Adipocyte (in vitro differentiated cells): ENCODE data around the gene BMP8A.
A peak's percentile ranks its signal among the peaks of the same experiment; 100 is the strongest.
"Not testable (repeated sequence)": the region's sequence is repeated elsewhere in the genome, so short reads cannot be mapped to it uniquely, and the experiment has no call there.

Experiments used
- DNase-seq: peaks from one replicate; pipeline ENCODE4 v3.0.0-alpha.2; 2015; ENCODE audit warnings: low read depth
- H3K27me3 ChIP-seq: replicated peaks from 2 replicates; pipeline ENCODE4 v1.7.0; 2013; ENCODE audit warnings: mild to moderate bottlenecking, low read length, moderate library complexity; ENCODE audit not compliant: control insufficient read depth, insufficient read depth
- H3K36me3 ChIP-seq: 2 replicates; pipeline ENCODE4 v1.7.0; 2013; ENCODE audit warnings: low read length, mild to moderate bottlenecking, moderate library complexity; ENCODE audit not compliant: control insufficient read depth, insufficient read depth, severe bottlenecking
- H3K4me1 ChIP-seq: 2 replicates; pipeline ENCODE4 v1.7.0; 2013; ENCODE audit warnings: mild to moderate bottlenecking, low read length, moderate library complexity; ENCODE audit not compliant: control insufficient read depth, insufficient read depth
- H3K4me3 ChIP-seq: 2 replicates; pipeline ENCODE4 v1.7.0; 2013; ENCODE audit warnings: mild to moderate bottlenecking, low read length, moderate library complexity
- H3K9ac ChIP-seq: 2 replicates; pipeline ENCODE4 v1.7.0; 2013; ENCODE audit warnings: mild to moderate bottlenecking, low read length, moderate library complexity
- H3K9me3 ChIP-seq: 2 replicates; pipeline ENCODE4 v1.7.0; 2013; ENCODE audit warnings: mild to moderate bottlenecking, low read length, moderate library complexity; ENCODE audit not compliant: control insufficient read depth

The BMP8A gene

GRCh38 chr1:39496520-39496919, 5.1 kb downstream of the BMP8A start:
- Histone ChIP-seq H3K4me1 (peaks cover 13% of the 10 kb centered on the region), H3K27me3 (peaks cover 16% of the 10 kb centered on the region)
- not testable (repeated sequence) for DNase-seq, H3K9me3 ChIP-seq, H3K4me3 ChIP-seq, H3K36me3 ChIP-seq, H3K9ac ChIP-seq

- H3K9me3 ChIP-seq: no peaks in the 10 kb centered on the region
- H3K27me3 ChIP-seq: peaks cover 14% of the 10 kb centered on the region
- no peaks in the 10 kb centered on the region for H3K36me3 ChIP-seq
- H3K9ac ChIP-seq: no peak overlapping the region
- no peak overlapping the region for H3K4me3 ChIP-seq
- no peak for DNase-seq
- peaks cover 13% of the 10 kb centered on the region for H3K4me1 ChIP-seq
These were observed 6.1 kb downstream of the BMP8A start for GRCh38 chr1:39497585-39497984.

GRCh38 chr1:39498096-39498710, 6.8 kb downstream of the BMP8A start:
- not testable (repeated sequence) for DNase-seq, H3K36me3 ChIP-seq, H3K27me3 ChIP-seq

GRCh38 chr1:39498821-39499220, 7.4 kb downstream of the BMP8A start:
- H3K27me3 ChIP-seq, H3K9ac ChIP-seq, H3K36me3 ChIP-seq, H3K4me3 ChIP-seq, DNase-seq, H3K9me3 ChIP-seq: not testable (repeated sequence)
- peaks cover 13% of the 10 kb centered on the region for H3K4me1 ChIP-seq

More at GRCh38 chr1:39498096-39498710, 6.8 kb downstream of the BMP8A start:
- peaks cover 13% of the 10 kb centered on the region for H3K4me1 ChIP-seq
- not testable (repeated sequence) for H3K4me3 ChIP-seq, H3K9me3 ChIP-seq, H3K9ac ChIP-seq

- H3K9me3 ChIP-seq: no peaks in the 10 kb centered on the region
- peaks cover 13% of the 10 kb centered on the region for H3K4me1 ChIP-seq
- peaks cover 7% of the 10 kb centered on the region for H3K27me3 ChIP-seq
- H3K9ac ChIP-seq: no peak overlapping the region
- no peak overlapping the region for H3K4me3 ChIP-seq
- DNase-seq: no peak
- no peaks in the 10 kb centered on the region for H3K36me3 ChIP-seq
These were observed 8.2 kb downstream of the BMP8A start for GRCh38 chr1:39499668-39500067.

GRCh38 chr1:39500862-39501389, 9.5 kb downstream of the BMP8A start:
- Histone ChIP-seq H3K9ac (no peak overlapping the region), H3K4me3 (no peak overlapping the region), H3K27me3 (peaks cover 7% of the 10 kb centered on the region), H3K36me3 (no peaks in the 10 kb centered on the region), H3K4me1 (peaks cover 13% of the 10 kb centered on the region), H3K9me3 (no peaks in the 10 kb centered on the region)
- no peak for DNase-seq

- H3K4me1 ChIP-seq: peaks cover 13% of the 10 kb centered on the region
- H3K9ac ChIP-seq: no peak overlapping the region
- no peak overlapping the region for H3K4me3 ChIP-seq
These were observed 10.2 kb downstream of the BMP8A start for GRCh38 chr1:39501666-39502065.

GRCh38 chr1:39504436-39504835, 13.0 kb downstream of the BMP8A start:
- not testable (repeated sequence) for H3K27me3 ChIP-seq, H3K4me3 ChIP-seq, H3K36me3 ChIP-seq, DNase-seq, H3K9ac ChIP-seq, H3K9me3 ChIP-seq
- peaks cover 20% of the 10 kb centered on the region for H3K4me1 ChIP-seq

More at GRCh38 chr1:39501666-39502065, 10.2 kb downstream of the BMP8A start:
- peak; percentile 61 for DNase-seq
- Histone ChIP-seq H3K27me3 (peaks cover 7% of the 10 kb centered on the region), H3K9me3 (no peaks in the 10 kb centered on the region), H3K36me3 (no peaks in the 10 kb centered on the region)

GRCh38 chr1:39505289-39505688, 13.9 kb downstream of the BMP8A start:
- DNase-seq: no peak
- Histone ChIP-seq H3K4me1 (peaks cover 12% of the 10 kb centered on the region), H3K9ac (no peak overlapping the region), H3K36me3 (no peaks in the 10 kb centered on the region), H3K27me3 (peaks cover 7% of the 10 kb centered on the region), H3K4me3 (no peak overlapping the region), H3K9me3 (no peaks in the 10 kb centered on the region)

GRCh38 chr1:39507230-39507928, 15.9 kb downstream of the BMP8A start:
- Histone ChIP-seq H3K27me3 (peaks cover 7% of the 10 kb centered on the region), H3K9ac (no peak overlapping the region), H3K9me3 (no peaks in the 10 kb centered on the region), H3K4me1 (peaks cover 8% of the 10 kb centered on the region), H3K36me3 (no peaks in the 10 kb centered on the region), H3K4me3 (no peak overlapping the region)
- no peak for DNase-seq

- H3K9ac ChIP-seq: no peak overlapping the region
- peaks cover 7% of the 10 kb centered on the region for H3K27me3 ChIP-seq
- no peaks in the 10 kb centered on the region for H3K9me3 ChIP-seq
- H3K4me3 ChIP-seq: no peak overlapping the region
- DNase-seq: no peak
- H3K36me3 ChIP-seq: no peaks in the 10 kb centered on the region
- H3K4me1 ChIP-seq: peaks cover 8% of the 10 kb centered on the region
These were observed 16.8 kb downstream of the BMP8A start for GRCh38 chr1:39508266-39508665.
